HG02642 (cell line): ENCODE results near the gene NLRC5.
"Not testable (repeated sequence)": the region's sequence is repeated elsewhere in the genome, so short reads cannot be mapped to it uniquely, and the experiment has no call there.

Experiments
- ATAC-seq: cut with Tn5 transposase; IDR thresholded peaks from one replicate; pipeline ENCODE4 v1.9.1; 2021; ENCODE audit warnings: mild to moderate bottlenecking; ENCODE audit not compliant: unreplicated experiment, poor library complexity

Gene NLRC5

GRCh38 chr16:56961851-56962281 lies 27.5 kb upstream of the NLRC5 start, which contains the start of gene CETP:
Gene CETP (plus strand): TSS chr16:56961950. CDS start chr16:56961980, 30 bp downstream.
- ATAC-seq, result no peak

DNA sequence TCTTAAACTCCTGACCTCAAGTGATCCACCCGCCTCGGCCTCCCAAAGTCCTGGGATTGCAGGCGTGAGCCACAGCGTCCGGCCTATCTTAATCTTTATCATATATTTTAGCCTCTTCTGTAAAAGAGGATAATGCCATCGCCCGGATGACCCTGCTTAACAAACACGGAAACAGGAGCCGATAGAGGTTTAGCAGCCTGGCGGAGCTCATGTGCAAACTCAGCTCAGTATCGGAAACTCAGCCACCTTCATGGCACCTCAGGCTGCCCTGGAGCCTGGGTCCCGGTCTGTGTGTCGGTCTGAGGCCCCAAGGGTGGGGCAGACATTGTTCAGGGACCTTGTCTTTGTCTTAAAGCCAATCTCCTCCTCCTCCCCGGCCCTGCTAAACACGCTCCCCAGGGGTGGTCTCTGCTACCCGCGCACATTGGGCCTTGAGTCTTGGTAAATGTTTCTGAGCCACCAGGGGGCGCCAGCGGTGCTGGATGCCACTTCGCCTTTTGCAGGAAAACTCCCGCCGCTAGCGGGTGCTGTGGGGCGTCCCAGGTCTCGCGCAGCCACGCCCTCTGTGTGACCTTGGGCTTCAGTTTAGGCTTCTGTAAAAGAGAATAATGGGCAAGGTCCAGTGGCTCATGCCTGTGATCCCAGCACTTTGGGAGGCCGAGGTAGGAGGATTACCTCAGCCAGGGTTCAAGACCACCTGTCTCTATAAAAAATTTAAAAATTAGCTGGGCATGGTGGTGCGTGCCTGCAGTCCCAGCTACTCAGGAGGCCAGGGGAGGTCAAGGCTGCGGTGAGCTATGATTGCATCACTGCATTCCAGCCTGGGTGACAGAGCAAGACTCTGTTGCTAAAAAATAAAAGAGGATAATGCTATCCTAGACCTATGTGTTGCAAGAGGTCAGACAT lies 24.9 kb upstream of the NLRC5 start:
- peak; percentile 75 for ATAC-seq

DNA sequence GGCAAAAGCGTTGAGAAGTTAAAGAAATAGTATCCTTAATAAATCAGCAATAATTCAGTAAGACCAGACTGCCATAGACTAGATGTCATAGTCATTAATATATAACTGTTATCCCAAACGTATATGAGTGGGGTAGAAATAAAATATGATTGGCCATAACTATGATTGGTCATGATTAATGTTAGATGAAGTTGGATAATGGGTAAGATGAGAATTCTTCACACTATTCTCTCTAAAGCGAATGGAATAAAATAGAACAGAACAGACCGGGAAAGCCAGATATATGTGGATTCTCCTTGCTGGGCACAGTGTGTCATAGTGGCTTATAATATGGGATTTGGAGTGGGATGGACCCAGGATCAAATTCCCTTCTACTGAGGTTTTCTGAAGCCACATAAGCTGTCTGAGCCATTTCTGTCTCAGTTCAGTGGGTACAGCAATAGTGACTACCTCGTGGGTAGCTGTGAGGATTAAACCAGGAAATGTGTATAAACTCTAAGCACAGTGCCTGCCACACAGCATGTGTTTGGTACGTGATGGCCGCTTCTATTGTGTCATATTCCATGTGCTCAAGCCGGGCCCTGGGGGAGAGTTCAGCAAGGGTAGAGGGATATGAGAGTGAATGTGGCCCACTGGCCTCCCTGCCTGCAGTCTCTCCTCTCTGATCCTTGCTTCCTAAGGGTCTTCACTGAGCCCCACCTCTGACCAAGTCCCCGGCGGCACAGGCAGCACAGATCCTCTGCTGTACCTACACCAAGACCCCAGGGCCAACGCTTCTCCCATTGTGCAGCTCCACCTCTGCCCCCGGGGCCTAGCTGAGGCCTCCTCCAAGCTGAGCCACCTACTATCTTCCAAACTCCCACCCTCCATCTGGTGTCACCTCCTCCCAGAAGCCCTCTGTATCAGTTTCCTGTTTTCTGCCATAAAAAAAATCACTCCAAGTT lies 23.9 kb upstream of the NLRC5 start:
- no peak for ATAC-seq

DNA sequence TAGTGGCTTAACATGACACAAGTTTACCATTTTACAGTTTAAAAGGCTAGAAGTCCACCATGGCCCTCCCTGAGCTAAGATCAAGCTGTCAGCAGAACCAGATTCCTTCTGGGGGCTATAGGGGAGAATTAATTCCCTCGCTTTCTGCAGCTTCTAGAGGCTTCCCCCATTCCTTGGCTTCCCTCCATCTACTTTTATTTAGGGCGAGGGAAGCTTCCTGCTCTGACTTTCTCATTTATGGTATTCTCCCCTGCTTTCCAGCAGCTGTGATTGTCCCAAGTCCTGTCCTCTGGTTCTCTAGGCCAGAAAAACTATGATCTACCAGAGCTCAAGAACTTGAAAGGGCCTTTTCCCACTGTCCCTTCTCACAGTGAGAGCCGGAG lies 23.3 kb upstream of the NLRC5 start:
- no peak for ATAC-seq

GRCh38 chr16:56967733-56968132 lies 21.6 kb upstream of the NLRC5 start:
- ATAC-seq, result no peak

GRCh38 chr16:56969769-56970168 lies 19.6 kb upstream of the NLRC5 start:
- no peak for ATAC-seq

DNA sequence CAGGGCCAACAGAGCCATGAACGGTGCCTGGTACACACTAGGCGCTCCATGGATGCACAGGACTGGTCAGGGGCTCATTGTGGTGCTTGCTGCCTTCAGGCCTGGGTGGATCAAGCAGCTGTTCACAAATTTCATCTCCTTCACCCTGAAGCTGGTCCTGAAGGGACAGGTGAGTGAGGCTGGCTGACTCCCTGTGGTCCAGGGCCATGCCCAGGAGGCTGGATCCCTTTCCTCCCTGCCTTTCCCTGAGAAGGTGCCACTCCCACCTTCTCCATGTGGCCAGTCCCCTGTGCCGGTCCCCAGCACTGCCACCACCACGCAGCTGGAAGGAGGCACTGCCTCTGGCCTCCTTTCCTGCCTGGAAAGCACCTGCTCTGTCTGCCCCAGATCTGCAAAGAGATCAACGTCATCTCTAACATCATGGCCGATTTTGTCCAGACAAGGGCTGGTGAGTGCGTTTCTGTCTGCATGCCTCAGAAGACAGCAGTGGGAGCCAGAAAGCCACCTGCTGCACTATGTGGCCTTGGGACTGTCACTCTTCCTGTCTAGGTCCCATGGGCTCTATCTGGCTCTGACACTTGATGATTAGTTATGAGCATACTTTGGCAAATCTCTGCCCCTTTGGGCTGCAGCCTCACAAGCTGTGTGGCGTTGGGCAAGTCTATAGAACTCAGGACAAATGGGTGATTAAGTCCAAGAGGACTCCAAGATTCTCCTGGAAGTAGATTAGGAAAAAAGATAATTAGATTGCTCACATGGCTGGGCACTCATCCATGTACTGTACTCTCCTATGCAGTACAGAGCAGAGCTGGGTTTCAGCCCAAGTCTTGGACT lies 18.2 kb upstream of the NLRC5 start:
- peak; percentile 71 for ATAC-seq

DNA sequence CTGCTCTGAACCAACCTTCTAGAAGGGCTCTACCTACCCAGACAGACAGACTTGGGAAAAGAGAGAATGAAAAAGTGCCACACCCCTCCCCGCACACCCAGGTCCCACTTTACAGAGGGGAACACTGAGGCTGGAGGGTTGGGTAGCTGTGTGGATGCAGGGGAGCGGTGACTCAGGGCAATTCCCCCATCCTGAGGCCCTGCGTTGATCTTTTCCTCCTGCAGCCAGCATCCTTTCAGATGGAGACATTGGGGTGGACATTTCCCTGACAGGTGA lies 17.7 kb upstream of the NLRC5 start:
- no peak for ATAC-seq

DNA sequence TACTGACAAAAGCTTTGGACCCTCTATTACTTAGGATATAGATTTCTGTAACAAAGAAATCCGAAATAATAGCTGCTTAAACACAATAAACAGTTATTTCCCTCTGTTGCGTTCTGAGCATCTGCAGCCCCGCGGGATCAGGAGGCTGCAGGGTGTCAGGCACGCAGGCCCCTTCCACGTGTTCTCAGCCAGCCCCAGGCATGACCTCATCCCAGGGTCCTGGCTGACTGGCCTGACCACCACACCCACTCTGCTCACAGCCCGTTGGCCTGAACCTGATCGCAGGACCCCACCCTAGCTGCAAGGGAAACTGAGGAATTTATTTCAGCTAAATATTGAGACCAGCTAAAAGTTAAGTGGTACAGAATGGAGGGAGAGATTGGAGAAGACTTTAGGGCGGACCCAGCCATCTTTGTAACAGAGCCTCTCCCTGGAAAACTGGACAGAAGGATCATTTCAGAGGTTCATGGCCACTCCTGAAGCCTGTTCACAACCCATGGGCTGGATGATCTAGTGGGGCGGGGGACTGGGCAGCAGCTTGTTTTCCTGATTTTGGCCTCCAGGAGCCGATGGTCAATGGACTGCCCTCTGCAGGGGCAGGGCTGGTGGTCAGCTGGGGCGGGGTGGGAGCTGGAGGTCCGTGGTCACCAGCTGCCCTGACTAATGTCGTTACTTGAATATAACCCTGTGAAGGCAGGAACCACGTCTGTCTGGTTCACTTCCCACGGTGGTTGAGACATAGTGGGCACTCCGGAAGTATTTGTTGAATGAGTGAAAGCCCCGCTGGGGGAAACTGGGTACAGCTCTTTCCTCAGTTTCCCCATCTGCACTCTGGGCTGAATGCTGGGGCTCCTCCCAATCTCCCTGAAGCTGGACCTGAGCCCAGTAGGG lies 16.7 kb upstream of the NLRC5 start:
- no peak for ATAC-seq

GRCh38 chr16:56973294-56973689 lies 16.1 kb upstream of the NLRC5 start:
- no peak for ATAC-seq

- not testable (repeated sequence) for ATAC-seq
Observed at GRCh38 chr16:56973899-56974298, 15.5 kb upstream of the NLRC5 start.

GRCh38 chr16:56974549-56975300 lies 14.6 kb upstream of the NLRC5 start:
- no peak for ATAC-seq

DNA sequence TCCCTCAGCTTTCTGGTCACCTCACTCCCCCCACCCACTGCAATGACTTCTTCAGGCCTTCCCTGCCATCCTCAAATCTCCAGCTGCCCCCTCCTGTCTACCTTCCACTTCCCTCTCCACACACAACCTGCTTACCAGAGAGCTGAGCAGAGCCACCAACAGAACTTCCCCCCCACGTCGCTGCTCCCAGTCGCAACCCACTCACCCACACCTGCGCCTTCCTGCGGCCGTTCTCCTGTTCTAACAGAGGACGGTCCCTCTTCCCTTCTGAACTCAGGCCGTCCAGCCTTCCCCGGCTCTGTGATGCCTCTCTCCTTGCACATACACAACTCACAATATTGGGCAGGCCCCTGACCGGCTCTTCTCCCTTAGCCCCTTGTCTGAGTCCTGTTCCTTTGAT lies 13.6 kb upstream of the NLRC5 start:
- no peak for ATAC-seq

DNA sequence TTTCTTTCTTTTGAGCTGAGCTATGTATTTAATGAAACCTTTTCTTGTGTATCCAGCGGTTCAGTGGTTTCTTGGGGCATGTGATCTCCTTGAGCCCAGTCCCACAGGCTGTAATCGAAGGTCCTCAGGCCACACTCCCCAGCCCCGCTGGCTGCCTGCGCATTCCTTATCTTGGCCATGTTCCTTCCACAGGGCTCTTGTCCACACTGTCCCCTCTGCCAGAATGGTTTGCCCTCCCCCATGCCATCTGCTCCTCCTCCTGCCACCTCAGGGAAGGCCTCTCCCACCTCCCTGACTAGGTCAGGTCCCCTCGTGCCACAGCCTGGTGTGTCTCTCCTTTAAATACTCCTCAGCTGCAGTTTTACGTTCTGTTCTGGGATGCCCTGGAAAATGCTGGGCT lies 12.1 kb upstream of the NLRC5 start:
- no peak for ATAC-seq

DNA sequence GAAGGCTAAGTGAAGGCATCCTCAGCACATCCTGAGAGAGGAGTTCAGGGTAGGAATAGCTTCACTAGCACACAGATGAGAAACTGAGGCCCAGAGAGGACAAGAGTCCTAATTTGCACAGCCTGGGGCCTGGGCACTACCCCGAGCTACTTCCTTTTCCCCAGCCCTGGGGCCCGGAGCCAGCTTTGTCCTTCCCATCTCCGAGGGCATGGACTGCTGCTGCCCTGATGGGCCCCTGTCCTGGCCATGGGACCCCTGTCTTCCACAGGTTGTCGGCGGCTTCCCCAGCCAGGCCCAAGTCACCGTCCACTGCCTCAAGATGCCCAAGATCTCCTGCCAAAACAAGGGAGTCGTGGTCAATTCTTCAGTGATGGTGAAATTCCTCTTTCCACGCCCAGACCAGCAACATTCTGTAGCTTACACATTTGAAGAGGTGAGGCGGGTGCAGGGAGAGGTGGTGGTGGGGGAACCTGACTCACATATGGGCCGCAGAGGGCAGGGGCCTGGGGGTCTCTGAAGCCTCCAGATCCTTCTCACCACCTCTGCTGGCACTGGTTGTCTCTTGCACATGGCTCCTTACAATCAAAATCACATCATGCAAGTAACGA lies 11.4 kb upstream of the NLRC5 start:
- no peak for ATAC-seq

GRCh38 chr16:56980201-56980535 lies 9.2 kb upstream of the NLRC5 start:
- ATAC-seq, result no peak

DNA sequence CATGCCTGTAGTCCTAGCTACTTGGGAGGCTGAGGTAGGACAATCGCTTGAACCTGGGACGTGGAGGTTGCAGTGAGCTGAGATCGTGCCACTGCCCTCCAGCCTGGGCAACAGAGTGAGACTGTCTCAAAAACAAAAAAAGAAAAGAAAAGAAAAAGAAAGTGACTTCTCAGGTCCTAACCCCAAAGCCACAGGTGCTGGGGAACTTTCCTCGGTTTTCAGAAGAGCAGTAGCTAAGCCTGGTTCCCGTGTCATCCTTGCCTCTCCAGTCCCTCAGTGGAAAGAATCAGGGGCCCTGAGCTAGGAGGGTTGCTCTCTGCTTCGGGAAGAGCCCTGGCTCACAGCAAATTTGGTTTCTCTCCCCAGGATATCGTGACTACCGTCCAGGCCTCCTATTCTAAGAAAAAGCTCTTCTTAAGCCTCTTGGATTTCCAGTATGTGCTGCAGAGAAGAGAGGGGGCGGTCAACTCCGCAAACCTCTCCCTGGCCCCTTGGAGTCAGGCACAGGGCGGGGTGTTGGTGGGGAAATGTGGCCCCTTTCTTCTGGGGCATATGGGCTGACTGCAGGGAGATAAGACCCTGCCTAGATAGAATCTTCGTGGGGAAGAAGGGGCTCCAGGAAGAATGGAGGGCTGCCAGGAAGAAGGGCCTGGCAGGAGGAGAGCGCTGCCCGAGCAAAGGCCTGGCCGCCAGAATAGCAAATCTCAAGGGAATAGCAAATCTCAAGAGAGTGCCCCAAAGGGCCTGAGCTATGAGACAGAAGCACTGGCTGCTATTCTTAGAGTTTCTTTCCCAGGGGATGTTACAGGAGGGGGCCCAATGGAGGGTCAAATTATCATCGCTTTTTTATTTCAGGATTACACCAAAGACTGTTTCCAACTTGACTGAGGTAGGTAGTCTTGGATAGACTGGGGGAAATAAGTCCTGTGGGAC lies 8.3 kb upstream of the NLRC5 start:
- peak; percentile 52 for ATAC-seq
